Natural killer cell treated with Interleukin-12 subunit alpha and Interleukin-12 subunit beta and Interleukin-15 and Interleukin-18, amount 100 ng/mL, for 72 hours (primary cell): Measurements from ENCODE around the gene CARD14. TPM values are rescaled to one million over a fixed set of nuclear protein-coding genes. Genes with fewer than 3 reads are reported as not detected.
"Not testable (repeated sequence)": the region's sequence is repeated elsewhere in the genome, so short reads cannot be mapped to it uniquely, and the experiment has no call there.

ENCODE experiments used
- ATAC-seq, 2 donors: fragments of 150-1000 bp; cut with Tn5 transposase in 1 of 2; sonication (Bioruptor Pico), chemical (Tn5 transposase) in 1 of 2; 2 replicates each; pipeline ENCODE4 v1.10.0; 2021
- DNase-seq: peaks from one replicate; pipeline ENCODE4 v3.0.0; 2022; ENCODE audit warnings: low spot score
- H3K27ac Mint-ChIP-seq, 2 donors: 1 replicate in 1 of 2; 2 replicates in 1 of 2; pipeline ENCODE4 v1.8.0; 2022; ENCODE audit warnings: mixed read lengths in 2 of 2, mild to moderate bottlenecking in 1 of 2, moderate library complexity in 1 of 2
- H3K27me3 Mint-ChIP-seq, 2 donors: 1 replicate in 1 of 2; 2 replicates in 1 of 2; pipeline ENCODE4 v1.8.0; 2022; ENCODE audit warnings: mixed read lengths in 2 of 2
- H3K36me3 Mint-ChIP-seq: one replicate; pipeline ENCODE4 v1.8.0; 2022; ENCODE audit warnings: mixed read lengths
- H3K4me1 Mint-ChIP-seq, 2 donors: 1 replicate in 1 of 2; 2 replicates in 1 of 2; pipeline ENCODE4 v1.8.0; 2022; ENCODE audit warnings: low read depth in 2 of 2, mixed read lengths in 2 of 2, mild to moderate bottlenecking in 1 of 2
- H3K4me3 Mint-ChIP-seq: one replicate; pipeline ENCODE4 v1.8.0; 2022; ENCODE audit warnings: mixed read lengths
- H3K9me3 Mint-ChIP-seq: 2 replicates; pipeline ENCODE4 v1.8.0; 2022; ENCODE audit warnings: mixed read lengths
- total RNA-seq, 2 donors: library from RNA; stranded (reverse); gene quantifications; one replicate each; pipeline ENCODE4 v1.2.3, GENCODE V29; 2022

CARD14 gene
- total RNA-seq, 2 donors from 2014 or later, result not detected

- Mint-ChIP-seq H3K27ac (no peak overlapping the region), H3K27me3 (no peaks in the 10 kb centered on the region), H3K4me3 (no peak overlapping the region), H3K36me3 (peaks cover 45% of the 10 kb centered on the region), H3K4me1 (peaks cover 17 to 24% of the 10 kb centered on the region in 2 donors), H3K9me3 (no peaks in the 10 kb centered on the region)
- ATAC-seq (no peak), DNase-seq (no peak)
Observed at GRCh38 chr17:80141463-80142165, 28.2 kb upstream of the CARD14 start.

GRCh38 chr17:80142929-80143328, 26.9 kb upstream of the CARD14 start:
- Mint-ChIP-seq H3K4me1 (peaks cover 17 to 28% of the 10 kb centered on the region in 2 donors), H3K36me3 (peaks cover 39% of the 10 kb centered on the region), H3K4me3 (no peak overlapping the region), H3K9me3 (no peaks in the 10 kb centered on the region), H3K27me3 (no peaks in the 10 kb centered on the region), H3K27ac (no peak overlapping the region)
- ATAC-seq (no peak), DNase-seq (no peak)

GRCh38 chr17:80145076-80146075, 24.5 kb upstream of the CARD14 start:
- Mint-ChIP-seq H3K4me3 (peak overlapping the region; percentile 95), H3K9me3 (no peaks in the 10 kb centered on the region), H3K36me3 (peaks cover 21% of the 10 kb centered on the region), H3K27me3 (no peaks in the 10 kb centered on the region), H3K27ac (peak overlapping the region; percentile 60 to 91), H3K4me1 (peaks cover 22 to 28% of the 10 kb centered on the region in 2 donors)
- ATAC-seq (no peak), DNase-seq (no peak)

- Mint-ChIP-seq H3K4me3 (peak overlapping the region; percentile 95), H3K4me1 (peaks cover 22 to 32% of the 10 kb centered on the region in 2 donors), H3K27me3 (no peaks in the 10 kb centered on the region), H3K9me3 (no peaks in the 10 kb centered on the region), H3K27ac (peak overlapping the region; percentile 60 to 91), H3K36me3 (peaks cover 17% of the 10 kb centered on the region)
- peak; percentile 13 to 63 for ATAC-seq
- no peak for DNase-seq
Observed at GRCh38 chr17:80146121-80147034, 23.5 kb upstream of the CARD14 start.

- Mint-ChIP-seq H3K4me1 (peaks cover 29 to 34% of the 10 kb centered on the region in 2 donors), H3K4me3 (peak within 1 kb of the TSS; percentile 95), H3K36me3 (peaks cover 13% of the 10 kb centered on the region), H3K27ac (peak within 1 kb of the TSS; percentile 60 to 91), H3K27me3 (no peaks in the 10 kb centered on the region), H3K9me3 (no peaks in the 10 kb centered on the region)
- peak; percentile 98 for DNase-seq
- ATAC-seq, result peak; percentile 94 to 95
Observed at GRCh38 chr17:80147035-80147822, 22.6 kb upstream of the CARD14 start, which contains the start of gene EIF4A3. Gene EIF4A3 (minus strand): TSS chr17:80147128. CDS start chr17:80146961, 167 bp downstream.

- no peak overlapping the region for H3K27ac Mint-ChIP-seq
- peaks cover 6% of the 10 kb centered on the region for H3K36me3 Mint-ChIP-seq
- H3K9me3 Mint-ChIP-seq, result peaks cover 3% of the 10 kb centered on the region
- no peaks in the 10 kb centered on the region for H3K27me3 Mint-ChIP-seq
- peaks cover 18 to 19% of the 10 kb centered on the region in 2 donors for H3K4me1 Mint-ChIP-seq
- DNase-seq (no peak), ATAC-seq (no peak)
- no peak overlapping the region for H3K4me3 Mint-ChIP-seq
Observed at GRCh38 chr17:80151333-80151732, 18.5 kb upstream of the CARD14 start.

- Mint-ChIP-seq H3K27me3 (no peaks in the 10 kb centered on the region), H3K36me3 (peaks cover 5% of the 10 kb centered on the region), H3K9me3 (peaks cover 3% of the 10 kb centered on the region), H3K4me1 (peaks cover 15 to 17% of the 10 kb centered on the region in 2 donors), H3K4me3 (peak overlapping the region; percentile 3), H3K27ac (peak overlapping the region; percentile 35 to 58)
- ATAC-seq, result peak in 1 of 2 donors; percentile 41
- DNase-seq, result no peak
Observed at GRCh38 chr17:80152081-80152702, 17.6 kb upstream of the CARD14 start.

- no peak for ATAC-seq
- Mint-ChIP-seq H3K4me1 (peaks cover 14 to 16% of the 10 kb centered on the region in 2 donors), H3K9me3 (peaks cover 3% of the 10 kb centered on the region), H3K27me3 (no peaks in the 10 kb centered on the region), H3K27ac (peak overlapping the region; percentile 35 to 58), H3K4me3 (no peak overlapping the region), H3K36me3 (peaks cover 5% of the 10 kb centered on the region)
- DNase-seq, result no peak
Observed at GRCh38 chr17:80153004-80153403, 16.8 kb upstream of the CARD14 start.

GRCh38 chr17:80154166-80154565, 15.7 kb upstream of the CARD14 start:
- DNase-seq (no peak), ATAC-seq (no peak)
- Mint-ChIP-seq H3K4me1 (peaks cover 11% of the 10 kb centered on the region in 2 donors), H3K27ac (no peak overlapping the region), H3K4me3 (no peak overlapping the region), H3K9me3 (peaks cover 3% of the 10 kb centered on the region), H3K36me3 (peaks cover 5% of the 10 kb centered on the region), H3K27me3 (peaks cover 0 to 1% of the 10 kb centered on the region in 2 donors)

GRCh38 chr17:80155600-80155999, 14.2 kb upstream of the CARD14 start:
- H3K4me1 Mint-ChIP-seq, result peaks cover 11 to 14% of the 10 kb centered on the region in 2 donors
- not testable (repeated sequence) for H3K36me3 Mint-ChIP-seq, ATAC-seq, H3K27ac Mint-ChIP-seq, DNase-seq, H3K9me3 Mint-ChIP-seq, H3K4me3 Mint-ChIP-seq
- H3K27me3 Mint-ChIP-seq, result peaks cover 3 to 16% of the 10 kb centered on the region in 2 donors

GRCh38 chr17:80158846-80159245, 11.0 kb upstream of the CARD14 start:
- peaks cover 5% of the 10 kb centered on the region for H3K36me3 Mint-ChIP-seq
- peaks cover 0 to 6% of the 10 kb centered on the region in 2 donors for H3K4me1 Mint-ChIP-seq
- H3K27me3 Mint-ChIP-seq, result peaks cover 3 to 19% of the 10 kb centered on the region in 2 donors
- ATAC-seq, result no peak
- no peak overlapping the region for H3K4me3 Mint-ChIP-seq
- DNase-seq, result no peak
- H3K9me3 Mint-ChIP-seq, result peaks cover 3% of the 10 kb centered on the region
- H3K27ac Mint-ChIP-seq, result no peak overlapping the region

- no peak for ATAC-seq
Observed at GRCh38 chr17:80160536-80160935, 9.3 kb upstream of the CARD14 start.

More at GRCh38 chr17:80160536-80160935, 9.3 kb upstream of the CARD14 start:
- Mint-ChIP-seq H3K27me3 (peaks cover 3 to 19% of the 10 kb centered on the region in 2 donors), H3K4me1 (peaks cover 0 to 6% of the 10 kb centered on the region in 2 donors), H3K9me3 (no peaks in the 10 kb centered on the region), H3K36me3 (peaks cover 5% of the 10 kb centered on the region), H3K27ac (peak overlapping the region in 1 of 2 donors; percentile 52), H3K4me3 (peak overlapping the region; percentile 23)
- no peak for DNase-seq
